ENCODE data around the gene IQCE.

Gene IQCE, protein sequence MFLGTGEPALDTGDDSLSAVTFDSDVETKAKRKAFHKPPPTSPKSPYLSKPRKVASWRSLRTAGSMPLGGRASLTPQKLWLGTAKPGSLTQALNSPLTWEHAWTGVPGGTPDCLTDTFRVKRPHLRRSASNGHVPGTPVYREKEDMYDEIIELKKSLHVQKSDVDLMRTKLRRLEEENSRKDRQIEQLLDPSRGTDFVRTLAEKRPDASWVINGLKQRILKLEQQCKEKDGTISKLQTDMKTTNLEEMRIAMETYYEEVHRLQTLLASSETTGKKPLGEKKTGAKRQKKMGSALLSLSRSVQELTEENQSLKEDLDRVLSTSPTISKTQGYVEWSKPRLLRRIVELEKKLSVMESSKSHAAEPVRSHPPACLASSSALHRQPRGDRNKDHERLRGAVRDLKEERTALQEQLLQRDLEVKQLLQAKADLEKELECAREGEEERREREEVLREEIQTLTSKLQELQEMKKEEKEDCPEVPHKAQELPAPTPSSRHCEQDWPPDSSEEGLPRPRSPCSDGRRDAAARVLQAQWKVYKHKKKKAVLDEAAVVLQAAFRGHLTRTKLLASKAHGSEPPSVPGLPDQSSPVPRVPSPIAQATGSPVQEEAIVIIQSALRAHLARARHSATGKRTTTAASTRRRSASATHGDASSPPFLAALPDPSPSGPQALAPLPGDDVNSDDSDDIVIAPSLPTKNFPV

DNA sequence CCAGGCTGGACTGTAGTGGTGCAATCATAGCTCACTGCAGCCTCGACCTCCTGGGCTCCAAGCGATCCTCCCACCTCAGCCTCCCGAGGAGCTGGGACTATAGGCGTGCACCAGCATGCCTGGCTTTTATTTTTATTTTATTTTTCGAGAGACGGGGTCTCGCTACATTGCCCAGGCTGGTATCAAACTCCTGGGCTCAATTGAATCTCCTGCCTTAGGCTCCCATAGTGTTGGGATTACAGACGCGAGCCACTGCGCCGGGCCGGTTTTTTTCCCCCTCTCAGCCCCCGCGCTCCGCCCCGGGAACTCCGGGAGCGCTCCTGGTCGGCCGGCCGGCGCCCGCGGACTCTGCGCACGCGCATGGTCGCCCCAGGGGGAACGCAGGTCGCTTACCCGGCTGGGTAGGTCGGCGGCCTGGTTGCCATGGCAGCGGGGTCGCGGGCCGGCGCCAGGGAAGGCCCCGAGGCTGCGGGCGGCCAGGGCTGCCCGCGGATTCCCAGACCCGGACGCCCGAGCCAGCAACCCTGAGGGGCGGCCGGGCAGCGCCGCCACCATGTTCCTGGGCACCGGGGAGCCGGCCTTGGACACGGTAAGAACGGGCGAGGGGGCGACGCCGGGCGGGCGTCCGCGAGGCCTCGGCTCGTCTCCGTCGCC is at the start of gene IQCE:
Gene IQCE, plus strand, starts transcription at position 351 of the 654 bp plus-strand sequence. Its CDS starts 203 bp downstream, at position 554.
- DNase-seq (ENCODE audit: low read depth) = peak; percentile 96
- Histone ChIP-seq H3K9me3 (ENCODE audit: control insufficient read depth, low read length) (no peaks in the 10 kb centered on the region), H3K9ac (ENCODE audit: low read length) (peak within 1 kb of the TSS; percentile 90), H3K4me1 (ENCODE audit: control insufficient read depth, insufficient read depth, low read length) (peaks cover 25% of the 10 kb centered on the region), H3K4me3 (ENCODE audit: low read length) (peak within 1 kb of the TSS; percentile 92), H3K36me3 (ENCODE audit: control insufficient read depth, insufficient read depth, low read length, severe bottlenecking) (no peaks in the 10 kb centered on the region), H3K27me3 (replicated peaks; ENCODE audit: control insufficient read depth, insufficient read depth, low read length) (no peaks in the 10 kb centered on the region)

DNA sequence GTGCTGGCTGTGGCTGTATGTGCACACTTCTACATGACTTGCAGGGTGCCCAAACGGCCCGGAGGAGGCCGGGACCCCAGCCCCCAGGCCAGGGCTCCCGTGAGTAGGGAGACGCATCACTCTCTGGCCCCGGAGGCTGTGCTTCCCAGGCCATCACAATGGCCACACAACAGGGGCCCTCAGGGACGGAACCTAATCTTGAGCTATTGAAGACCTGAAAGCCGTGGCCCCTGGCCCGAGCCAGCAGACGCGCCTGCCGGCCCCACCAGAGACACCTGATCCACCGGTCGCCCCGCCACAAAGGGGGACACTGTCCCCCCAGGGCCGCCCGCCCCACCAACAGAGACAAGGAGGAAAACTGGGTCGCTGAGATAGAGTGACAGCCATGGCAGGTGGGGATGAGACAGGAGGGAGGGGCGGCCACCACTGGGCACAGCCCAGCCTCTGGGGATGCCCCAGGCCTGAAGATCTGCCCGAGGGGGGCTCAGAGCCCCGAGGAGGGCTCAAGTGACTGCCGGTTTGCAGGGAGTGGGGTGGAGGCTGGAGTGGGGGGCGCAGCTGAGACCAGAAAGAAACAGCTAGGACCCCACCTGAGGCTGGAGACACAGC is 49.4 kb upstream of the IQCE start:
- no peaks in the 10 kb centered on the region for H3K36me3 ChIP-seq (ENCODE audit: control insufficient read depth, insufficient read depth, low read length, severe bottlenecking)
- H3K4me3 ChIP-seq (ENCODE audit: low read length) = no peak overlapping the region
- no peaks in the 10 kb centered on the region for H3K9me3 ChIP-seq (ENCODE audit: control insufficient read depth, low read length)
- peaks cover 14% of the 10 kb centered on the region for H3K4me1 ChIP-seq (ENCODE audit: control insufficient read depth, insufficient read depth, low read length)
- DNase-seq (ENCODE audit: low read depth) = no peak
- H3K9ac ChIP-seq (ENCODE audit: low read length) = no peak overlapping the region
- H3K27me3 ChIP-seq (replicated peaks; ENCODE audit: control insufficient read depth, insufficient read depth, low read length) = peaks cover 3% of the 10 kb centered on the region

DNA sequence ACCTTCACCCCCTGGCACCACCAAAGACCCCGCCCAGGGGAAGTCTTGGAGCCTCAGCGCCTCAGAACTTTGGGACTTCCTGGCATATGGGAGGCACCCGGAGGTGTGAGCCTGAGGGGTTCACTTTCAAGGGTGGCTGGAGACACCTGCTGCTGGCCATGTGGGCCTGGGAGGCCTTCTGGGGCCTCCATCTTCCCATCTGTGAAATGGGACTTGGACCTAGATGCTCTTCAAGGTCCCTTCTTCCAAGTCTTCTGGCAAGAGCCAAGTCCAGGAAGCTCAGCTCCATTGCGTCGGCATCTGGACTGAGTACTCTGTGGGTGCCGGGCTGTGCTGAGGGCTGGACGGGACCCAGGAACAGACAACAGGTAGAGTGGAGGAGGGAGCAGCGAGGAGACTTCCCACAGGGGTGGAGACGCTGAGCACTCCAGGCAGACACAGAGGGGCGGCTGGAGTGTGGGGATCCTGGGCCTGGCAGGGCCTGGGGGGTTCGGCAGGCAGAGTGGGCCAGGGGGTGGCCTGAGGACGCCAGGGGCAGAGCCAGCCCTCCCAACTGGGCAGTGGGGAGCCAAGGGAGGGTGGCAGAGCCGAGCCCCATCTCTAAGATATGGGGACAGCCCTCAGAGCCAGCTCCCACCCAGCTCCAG is 48.5 kb upstream of the IQCE start:
- Histone ChIP-seq H3K4me1 (ENCODE audit: control insufficient read depth, insufficient read depth, low read length) (peaks cover 14% of the 10 kb centered on the region), H3K9ac (ENCODE audit: low read length) (no peak overlapping the region), H3K9me3 (ENCODE audit: control insufficient read depth, low read length) (no peaks in the 10 kb centered on the region)

DNA sequence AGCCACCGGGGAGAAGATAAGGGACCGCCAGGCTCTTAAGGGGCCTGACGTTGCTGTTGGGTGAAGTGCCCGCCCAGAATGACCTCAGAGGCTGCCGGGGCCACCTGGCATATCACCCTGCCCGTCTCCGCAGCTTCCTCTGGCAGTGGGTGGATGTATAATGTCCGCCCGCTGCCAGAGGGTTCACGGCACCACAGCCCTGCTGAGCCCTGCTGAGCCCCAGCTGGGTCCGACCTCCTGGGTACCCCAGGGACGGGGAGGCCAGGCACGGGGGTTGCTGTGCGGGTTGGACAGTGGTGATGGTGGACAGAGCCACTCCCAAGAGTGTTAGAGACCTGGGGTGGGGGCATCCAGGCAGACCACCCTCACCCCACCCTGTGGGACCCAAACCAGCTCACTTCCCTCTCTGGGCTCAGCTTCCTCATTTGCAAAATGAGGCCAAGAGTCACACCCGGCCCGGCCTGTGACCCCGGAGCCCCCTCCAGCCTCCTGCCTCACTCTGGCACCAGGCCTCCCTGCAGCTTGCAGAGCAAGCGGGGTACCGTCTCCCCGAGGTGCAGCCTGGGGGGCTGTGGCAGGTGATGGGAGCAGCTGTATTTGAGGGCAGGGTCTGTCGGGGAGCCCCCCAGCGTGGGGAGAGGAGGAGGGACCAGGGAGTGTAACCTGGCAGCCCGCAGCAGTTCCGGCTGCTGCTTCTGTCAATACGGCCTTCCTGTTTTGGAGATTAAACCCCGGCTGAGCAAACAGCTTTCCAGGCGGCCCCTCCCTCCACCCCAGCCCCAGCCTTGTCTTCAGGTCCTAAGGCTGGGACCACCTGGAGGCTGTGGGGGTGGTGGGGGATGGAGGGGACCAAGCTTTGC is 47.6 kb upstream of the IQCE start:
- no peaks in the 10 kb centered on the region for H3K9me3 ChIP-seq (ENCODE audit: control insufficient read depth, low read length)
- peaks cover 4% of the 10 kb centered on the region for H3K27me3 ChIP-seq (replicated peaks; ENCODE audit: control insufficient read depth, insufficient read depth, low read length)
- no peak for DNase-seq (ENCODE audit: low read depth)
- peaks cover 15% of the 10 kb centered on the region for H3K4me1 ChIP-seq (ENCODE audit: control insufficient read depth, insufficient read depth, low read length)
- no peak overlapping the region for H3K9ac ChIP-seq (ENCODE audit: low read length)
- H3K36me3 ChIP-seq (ENCODE audit: control insufficient read depth, insufficient read depth, low read length, severe bottlenecking) = no peaks in the 10 kb centered on the region
- no peak overlapping the region for H3K4me3 ChIP-seq (ENCODE audit: low read length)

More for the DNA sequence above, 48.5 kb upstream of the IQCE start:
- DNase-seq (ENCODE audit: low read depth) = no peak
- no peak overlapping the region for H3K4me3 ChIP-seq (ENCODE audit: low read length)
- H3K36me3 ChIP-seq (ENCODE audit: control insufficient read depth, insufficient read depth, low read length, severe bottlenecking) = no peaks in the 10 kb centered on the region
- H3K27me3 ChIP-seq (replicated peaks; ENCODE audit: control insufficient read depth, insufficient read depth, low read length) = peaks cover 4% of the 10 kb centered on the region

DNA sequence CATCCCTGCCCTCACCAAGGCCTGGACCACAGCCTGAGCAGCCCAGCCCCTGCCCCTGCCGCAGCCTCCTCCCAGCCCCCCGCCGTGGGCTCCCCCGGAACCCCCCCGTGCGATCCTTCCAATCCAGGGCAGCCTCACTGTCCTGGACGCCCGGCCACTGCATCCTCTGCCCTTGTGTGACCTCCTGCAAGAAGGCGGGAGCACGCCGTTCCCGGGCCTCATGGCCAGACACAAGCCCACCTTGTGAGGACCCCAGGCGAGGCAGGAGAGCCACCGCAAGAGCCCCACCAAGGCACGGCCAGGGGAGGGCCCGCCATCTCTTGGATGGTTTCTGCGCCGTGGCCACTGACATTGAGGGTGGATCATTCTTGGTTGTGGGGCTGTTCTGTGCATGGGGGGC is 47.0 kb upstream of the IQCE start:
- Histone ChIP-seq H3K4me3 (ENCODE audit: low read length) (no peak overlapping the region), H3K4me1 (ENCODE audit: control insufficient read depth, insufficient read depth, low read length) (peaks cover 21% of the 10 kb centered on the region), H3K9me3 (ENCODE audit: control insufficient read depth, low read length) (no peaks in the 10 kb centered on the region), H3K9ac (ENCODE audit: low read length) (no peak overlapping the region), H3K27me3 (replicated peaks; ENCODE audit: control insufficient read depth, insufficient read depth, low read length) (peaks cover 4% of the 10 kb centered on the region), H3K36me3 (ENCODE audit: control insufficient read depth, insufficient read depth, low read length, severe bottlenecking) (no peaks in the 10 kb centered on the region)
- no peak for DNase-seq (ENCODE audit: low read depth)

DNA sequence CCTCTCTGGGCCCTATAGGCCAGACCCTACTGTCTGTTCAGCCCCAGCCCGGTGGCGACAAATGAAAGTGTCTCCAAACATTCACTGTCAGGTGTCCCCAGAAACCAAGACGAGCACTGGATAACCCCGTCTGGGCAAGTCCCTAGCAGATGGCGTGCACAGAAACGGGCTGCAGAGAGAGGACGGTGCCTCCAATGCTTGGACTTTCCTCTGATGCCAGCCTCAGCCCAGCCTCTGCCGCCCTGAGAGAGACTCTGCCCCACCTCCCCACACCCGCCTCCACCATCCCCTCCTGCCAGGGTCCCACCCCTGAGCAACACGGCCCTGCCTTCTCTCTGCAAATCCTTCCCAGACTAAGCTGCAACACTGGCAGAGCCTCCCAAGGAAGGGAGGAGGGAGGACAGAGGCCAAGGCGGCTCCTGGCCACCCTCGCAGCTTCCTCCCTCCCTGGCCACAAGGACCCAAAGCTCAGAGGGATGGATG is 46.6 kb upstream of the IQCE start:
- peaks cover 26% of the 10 kb centered on the region for H3K4me1 ChIP-seq (ENCODE audit: control insufficient read depth, insufficient read depth, low read length)

DNA sequence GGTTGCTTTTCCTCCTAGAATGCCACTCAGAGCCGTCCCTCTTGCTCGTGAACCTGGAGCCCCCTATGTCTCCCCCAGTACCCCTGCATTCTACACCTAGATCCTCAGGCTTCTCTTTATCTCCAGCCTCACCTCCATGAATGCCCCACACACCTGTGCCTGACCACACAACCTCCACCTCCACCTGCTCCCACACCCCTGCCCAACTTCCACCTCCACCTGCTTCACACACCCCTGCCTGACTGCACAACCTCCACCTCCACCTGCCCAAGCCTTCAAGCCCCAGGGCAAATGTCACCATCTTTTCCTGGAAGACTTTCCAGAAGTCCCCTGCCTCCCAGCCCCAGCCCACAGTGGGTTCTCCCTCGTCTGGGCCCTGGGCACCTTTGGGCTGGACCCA is 46.1 kb upstream of the IQCE start:
- Histone ChIP-seq H3K27me3 (replicated peaks; ENCODE audit: control insufficient read depth, insufficient read depth, low read length) (peaks cover 4% of the 10 kb centered on the region), H3K4me1 (ENCODE audit: control insufficient read depth, insufficient read depth, low read length) (peaks cover 29% of the 10 kb centered on the region)

More for the DNA sequence above, 46.6 kb upstream of the IQCE start:
- H3K9ac ChIP-seq (ENCODE audit: low read length) = no peak overlapping the region
- peaks cover 4% of the 10 kb centered on the region for H3K27me3 ChIP-seq (replicated peaks; ENCODE audit: control insufficient read depth, insufficient read depth, low read length)
- no peaks in the 10 kb centered on the region for H3K36me3 ChIP-seq (ENCODE audit: control insufficient read depth, insufficient read depth, low read length, severe bottlenecking)
- no peaks in the 10 kb centered on the region for H3K9me3 ChIP-seq (ENCODE audit: control insufficient read depth, low read length)
- no peak for DNase-seq (ENCODE audit: low read depth)
- H3K4me3 ChIP-seq (ENCODE audit: low read length) = no peak overlapping the region

DNA sequence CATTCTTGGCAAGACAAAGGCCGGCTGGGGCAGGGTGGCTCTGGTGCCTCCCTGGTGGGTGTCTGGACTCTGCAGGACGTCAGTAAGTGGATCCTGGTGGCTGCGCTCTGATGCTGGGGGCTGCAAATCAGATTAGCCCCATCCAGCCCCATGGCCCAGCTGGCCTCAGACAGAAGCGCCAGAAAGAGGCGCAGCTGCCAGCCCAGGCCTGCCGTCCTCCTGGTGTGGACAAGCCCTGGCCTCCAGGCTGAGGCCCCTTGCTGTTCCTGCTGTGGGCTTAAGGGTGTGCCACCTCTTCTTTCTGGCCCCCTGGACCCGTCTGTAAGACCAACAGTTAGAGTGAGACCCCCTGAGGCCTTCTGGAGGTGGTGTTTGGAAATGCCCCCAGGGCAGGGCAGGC is 45.1 kb upstream of the IQCE start:
- peaks cover 28% of the 10 kb centered on the region for H3K4me1 ChIP-seq (ENCODE audit: control insufficient read depth, insufficient read depth, low read length)
- H3K4me3 ChIP-seq (ENCODE audit: low read length) = no peak overlapping the region
- DNase-seq (ENCODE audit: low read depth) = no peak

More for the DNA sequence above, 46.1 kb upstream of the IQCE start:
- no peaks in the 10 kb centered on the region for H3K36me3 ChIP-seq (ENCODE audit: control insufficient read depth, insufficient read depth, low read length, severe bottlenecking)
- H3K9me3 ChIP-seq (ENCODE audit: control insufficient read depth, low read length) = no peaks in the 10 kb centered on the region
- no peak overlapping the region for H3K4me3 ChIP-seq (ENCODE audit: low read length)
- no peak overlapping the region for H3K9ac ChIP-seq (ENCODE audit: low read length)
- DNase-seq (ENCODE audit: low read depth) = no peak

DNA sequence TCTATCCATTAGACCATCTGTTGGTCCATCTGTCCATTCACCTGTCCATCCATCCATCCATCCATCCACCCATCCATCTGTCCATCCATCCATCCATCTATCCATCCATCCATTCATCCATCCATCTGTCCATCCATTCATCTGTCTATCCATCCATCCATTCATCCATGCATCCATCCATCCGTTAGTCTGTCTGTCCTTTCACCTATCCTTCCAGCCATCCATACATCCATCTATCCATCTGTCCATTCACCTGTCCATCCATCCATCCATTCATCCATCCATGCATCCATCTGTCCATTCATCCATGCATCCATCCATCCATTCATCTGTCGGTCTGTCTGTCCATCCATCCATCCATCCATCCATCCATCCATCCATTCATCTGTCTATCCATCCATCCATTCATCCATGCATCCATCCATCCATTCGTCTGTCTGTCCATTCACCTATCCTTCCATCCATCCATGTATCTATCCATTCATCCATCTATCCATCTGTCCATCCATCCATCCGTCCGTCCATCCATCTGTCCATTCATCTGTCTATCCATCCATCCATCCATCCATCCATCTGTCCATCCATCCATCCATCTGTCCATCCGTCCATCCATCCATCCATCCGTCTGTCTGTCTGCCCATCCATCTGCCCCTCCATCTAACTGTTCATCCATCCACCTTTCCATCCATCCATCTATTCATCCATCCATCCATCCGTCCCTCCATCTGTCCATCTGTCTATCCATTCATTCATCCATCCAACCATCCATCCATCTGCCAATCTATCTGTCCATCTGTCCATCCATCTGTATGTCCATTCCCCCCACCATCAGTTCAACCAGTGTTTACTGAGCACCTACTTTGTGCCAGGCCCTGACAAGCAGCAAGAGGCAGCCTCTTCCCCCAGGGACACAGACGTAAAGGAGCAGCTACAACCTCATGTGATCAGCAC is 44.0 kb upstream of the IQCE start:
- Histone ChIP-seq H3K36me3 (ENCODE audit: control insufficient read depth, insufficient read depth, low read length, severe bottlenecking) (no peaks in the 10 kb centered on the region), H3K9ac (ENCODE audit: low read length) (no peak overlapping the region), H3K4me3 (ENCODE audit: low read length) (no peak overlapping the region), H3K9me3 (ENCODE audit: control insufficient read depth, low read length) (no peaks in the 10 kb centered on the region), H3K4me1 (ENCODE audit: control insufficient read depth, insufficient read depth, low read length) (peaks cover 31% of the 10 kb centered on the region), H3K27me3 (replicated peaks; ENCODE audit: control insufficient read depth, insufficient read depth, low read length) (peaks cover 4% of the 10 kb centered on the region)
- DNase-seq (ENCODE audit: low read depth) = no peak

More for the DNA sequence above, 45.1 kb upstream of the IQCE start:
- no peak overlapping the region for H3K9ac ChIP-seq (ENCODE audit: low read length)
- no peaks in the 10 kb centered on the region for H3K36me3 ChIP-seq (ENCODE audit: control insufficient read depth, insufficient read depth, low read length, severe bottlenecking)
- peaks cover 4% of the 10 kb centered on the region for H3K27me3 ChIP-seq (replicated peaks; ENCODE audit: control insufficient read depth, insufficient read depth, low read length)
- no peaks in the 10 kb centered on the region for H3K9me3 ChIP-seq (ENCODE audit: control insufficient read depth, low read length)
